Endothelial cell of umbilical vein (primary cell): Measurements from ENCODE around the gene MMS19. TPM values are rescaled to one million over a fixed set of nuclear protein-coding genes. Genes with fewer than 3 reads are reported as not detected.

Experiments used
- BruUV-seq: library from RNA; stranded (reverse); fragments of 400-500 nt; replicated peaks from 2 replicates; lab custom pipeline; 2021; lab: Mats Ljungman, UMichigan
- CTCF ChIA-PET: fragments of 300-600, 350-600 bp; sonication (Branson Sonifier 250); formaldehyde crosslinking; loops from one replicate; lab custom pipeline; 2021; ENCODE audit warnings: antibody characterized with exemption, inconsistent platforms; lab: Charles Lee
- POLR2A ChIA-PET: fragments of 300-600, 350-600 bp; sonication (Branson Sonifier 250); formaldehyde crosslinking; loops from one replicate; lab custom pipeline; 2021; ENCODE audit warnings: antibody characterized with exemption, inconsistent platforms; lab: Charles Lee
- DNase-seq: peaks from one replicate; pipeline ENCODE4 v3.0.0-alpha.2; 2011; ENCODE audit warnings: low read depth, low spot score
- FAIRE-seq: peaks from 2 replicates; lab custom pipeline; 2011; peaks lifted over from hg19 to GRCh38; lab: Jason Lieb, UNC
- H2AFZ ChIP-seq: 2 replicates; pipeline ENCODE4 v1.6.0; 2012; ENCODE audit warnings: low read depth, low read length, control low read depth, inconsistent platforms
- H3K27ac ChIP-seq: 2 replicates; pipeline ENCODE4 v1.5.1; 2011; ENCODE audit warnings: low read depth, mild to moderate bottlenecking, control low read depth, low read length, moderate library complexity; ENCODE audit not compliant: insufficient read depth
- H3K27me3 ChIP-seq, 2 experiments: 2 replicates each; pipeline versions ENCODE4 v1.6.0 to v1.6.1; 2011; ENCODE audit warnings: low read length in 2 of 2, mixed read lengths in 1 of 2; ENCODE audit not compliant: control insufficient read depth in 2 of 2, insufficient read depth in 2 of 2
- H3K36me3 ChIP-seq, 2 experiments: 2 replicates in 1 of 2; 3 replicates in 1 of 2; pipeline ENCODE4 v1.5.1; 2011; ENCODE audit warnings: low read length in 2 of 2, mild to moderate bottlenecking in 1 of 2, moderate library complexity in 1 of 2; ENCODE audit not compliant: control insufficient read depth in 2 of 2, insufficient read depth in 2 of 2; ENCODE audit errors: extremely low read depth in 1 of 2
- H3K4me1 ChIP-seq: 3 replicates; pipeline ENCODE4 v1.5.1; 2011; ENCODE audit warnings: mild to moderate bottlenecking, low read length; ENCODE audit not compliant: control insufficient read depth, insufficient read depth; ENCODE audit errors: extremely low read depth
- H3K4me2 ChIP-seq: 2 replicates; pipeline ENCODE4 v1.6.1; 2011; ENCODE audit warnings: low read length, control low read depth, mixed read lengths; ENCODE audit not compliant: insufficient read depth
- H3K4me3 ChIP-seq, 3 experiments: fragments of 200-600 bp in 1 of 3; sonication (generic), shearing (Covaris generic) in 1 of 3; replicated peaks in 1 of 3; 2 replicates each; pipeline ENCODE4 v1.5.1; 2011 to 2016; ENCODE audit warnings: control low read depth in 3 of 3, low read length in 3 of 3, mild to moderate bottlenecking in 2 of 3, inconsistent platforms in 1 of 3, low read depth in 1 of 3, moderate library complexity in 1 of 3; ENCODE audit not compliant: insufficient read depth in 1 of 3
- H3K79me2 ChIP-seq: 2 replicates; pipeline ENCODE4 v1.6.0; 2012; ENCODE audit warnings: low read length, inconsistent platforms; ENCODE audit not compliant: control insufficient read depth, insufficient read depth
- H3K9ac ChIP-seq: replicated peaks from 2 replicates; pipeline ENCODE3; 2011; ENCODE audit warnings: low read length, control low read depth; ENCODE audit not compliant: insufficient read depth; ENCODE audit errors: extremely low read depth
- H3K9me1 ChIP-seq: replicated peaks from 3 replicates; pipeline ENCODE4 v1.6.0; 2011; ENCODE audit warnings: mild to moderate bottlenecking, low read length; ENCODE audit not compliant: control insufficient read depth, insufficient read depth; ENCODE audit errors: extremely low read depth
- H3K9me3 ChIP-seq: replicated peaks from 2 replicates; pipeline ENCODE4 v1.5.1; 2012; ENCODE audit warnings: low read length, inconsistent platforms; ENCODE audit not compliant: control insufficient read depth, insufficient read depth
- H4K20me1 ChIP-seq: replicated peaks from 2 replicates; pipeline ENCODE3; 2011; ENCODE audit warnings: mild to moderate bottlenecking, low read length; ENCODE audit not compliant: control insufficient read depth, insufficient read depth; ENCODE audit errors: extremely low read depth
- CTCF ChIP-seq, 2 donors: IDR thresholded peaks; 1 replicate in 1 of 2; 2 replicates in 1 of 2; pipeline ENCODE4 v1.5.1; 2011; ENCODE audit warnings: low read length in 2 of 2, mild to moderate bottlenecking in 2 of 2, moderate library complexity in 2 of 2, control low read depth in 1 of 2, inconsistent platforms in 1 of 2, low read depth in 1 of 2; ENCODE audit not compliant: insufficient read depth in 1 of 2; ENCODE audit errors: extremely low read depth in 1 of 2
- EZH2 ChIP-seq: IDR thresholded peaks from 2 replicates; pipeline ENCODE4 v1.6.1; 2012; ENCODE audit warnings: borderline replicate concordance, low read depth, mild to moderate bottlenecking, moderate library complexity, low read length, inconsistent platforms; ENCODE audit not compliant: severe bottlenecking
- FOS ChIP-seq: IDR thresholded peaks from 2 replicates; pipeline ENCODE4 v1.6.1; 2011; ENCODE audit warnings: mild to moderate bottlenecking, low read length, moderate library complexity, borderline replicate concordance; ENCODE audit not compliant: insufficient read depth
- GATA2 ChIP-seq: IDR thresholded peaks from 2 replicates; pipeline ENCODE4 v1.7.0; 2011; ENCODE audit warnings: low read depth, mild to moderate bottlenecking, moderate library complexity, mixed read lengths, low read length; ENCODE audit not compliant: insufficient read length, insufficient read depth
- JUN ChIP-seq: IDR thresholded peaks from 2 replicates; pipeline ENCODE4 v1.6.1; 2011; ENCODE audit warnings: borderline replicate concordance, low read depth; ENCODE audit not compliant: insufficient read length, insufficient read depth
- MYC ChIP-seq: IDR thresholded peaks from one replicate; pipeline ENCODE4 v1.6.1; 2011; ENCODE audit warnings: mild to moderate bottlenecking, low read depth, low read length
- POLR2A ChIP-seq: IDR thresholded peaks from 2 replicates; pipeline ENCODE4 v1.6.1; 2012; ENCODE audit warnings: low read depth, mild to moderate bottlenecking, control low read depth, low read length
- POLR2AphosphoS5 ChIP-seq: IDR thresholded peaks from 2 replicates; pipeline ENCODE4 v1.6.1; 2012; ENCODE audit warnings: low read depth, mild to moderate bottlenecking, control low read depth, low read length, moderate library complexity; ENCODE audit not compliant: insufficient read depth
- dilution Hi-C: fragments of 300-500 bp; cut with MboI; formaldehyde crosslinking; loops from one replicate; pipeline ENCODE4 v1.15.0; 2019; ENCODE audit warnings: low sequenced_read_pairs; ENCODE audit not compliant: extremely low pct_ligation_motif_present
- intact Hi-C: fragments of 100-400 bp; cut with micrococcal nuclease; formaldehyde crosslinking; loops from one replicate; pipeline ENCODE4 v1.10.0; 2022
- polyA plus RNA-seq, 4 experiments: library from polyadenylated mRNA; depleted of rRNA in 3 of 4; stranded (reverse) in 3 of 4; unstranded in 1 of 4; fragments of >200 nt; gene quantifications; 2 replicates each; pipeline versions ENCODE4 v1.2.1 to v1.2.3, GENCODE V29; 2011 to 2012; ENCODE audit warnings: missing spikeins in 1 of 4
- total RNA-seq: library from RNA; stranded (reverse); gene quantifications from 2 replicates; pipeline ENCODE4 v1.2.3, GENCODE V29; 2021
- TF ChIP-seq, protein P1 (sequence below): IDR thresholded peaks from 2 replicates; pipeline ENCODE4 v1.6.1; 2011; ENCODE audit not compliant: insufficient read depth, insufficient read length

MMS19 gene
- total and polyA plus RNA-seq, 2 donors (not counting 3 experiments of a cell fraction or from before 2014, with no cell fraction given), result 95.2 to 123 TPM

DNA sequence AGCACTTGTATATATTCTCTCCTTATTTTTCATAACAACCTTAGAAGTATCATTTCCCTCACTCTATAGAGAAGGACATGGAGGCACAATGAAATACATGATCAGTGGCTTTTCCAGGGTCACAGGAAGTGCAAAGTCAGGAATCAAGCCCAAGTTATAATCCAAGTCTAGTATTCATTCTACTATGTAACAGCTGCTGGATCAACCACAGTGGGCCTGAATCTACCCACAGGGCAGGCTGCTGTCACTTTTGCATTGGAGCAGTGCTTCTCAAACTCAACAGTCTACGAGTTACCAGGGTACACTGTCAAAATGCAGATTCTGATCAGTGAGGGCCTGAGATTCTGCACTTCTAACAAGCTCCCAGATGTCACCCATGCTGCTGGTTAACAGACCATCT, 34.0 kb downstream of the MMS19 start:
- ChIA-PET POLR2A (no interaction called here), CTCF (interaction anchor here (0.9 to 5.8 kb wide), 13 partner anchors 8 to 148 kb away, joined by 3 to 61 read pairs (median 4); partner anchors contain the start of genes ANKRD2 and UBTD1)
- Histone ChIP-seq H3K27me3 (no peaks in the 10 kb centered on the region), H2AFZ (no peak overlapping the region), H3K9me3 (no peaks in the 10 kb centered on the region), H4K20me1 (no peaks in the 10 kb centered on the region), H3K4me2 (no peak overlapping the region), H3K9ac (no peak overlapping the region), H3K27ac (no peak overlapping the region), H3K9me1 (no peaks in the 10 kb centered on the region), H3K36me3 (peaks cover 40 to 67% of the 10 kb centered on the region in 2 experiments), H3K4me3 (no peak overlapping the region), H3K4me1 (peaks cover 3% of the 10 kb centered on the region), H3K79me2 (no peaks in the 10 kb centered on the region)
- peak; percentile 24 for DNase-seq
- dilution Hi-C loops, result no loop called here
- BruUV-seq, result no TSS peak
- intact Hi-C loops, result no loop called here
- TF ChIP-seq JUN, result no peak
- TF ChIP-seq POLR2AphosphoS5, result no peak
- no peak for TF ChIP-seq POLR2A
- no peak for TF ChIP-seq CTCF (IDR thresholded peaks at IDR 0.05; ENCODE audit: extremely low read depth in 1 of 2, insufficient read depth in 1 of 2, low read depth in 1 of 2, low read length in 2 of 2)
- TF ChIP-seq, protein P1, sequence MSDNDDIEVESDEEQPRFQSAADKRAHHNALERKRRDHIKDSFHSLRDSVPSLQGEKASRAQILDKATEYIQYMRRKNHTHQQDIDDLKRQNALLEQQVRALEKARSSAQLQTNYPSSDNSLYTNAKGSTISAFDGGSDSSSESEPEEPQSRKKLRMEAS, result no peak
- TF ChIP-seq FOS, result no peak
- TF ChIP-seq EZH2, result no peak
- TF ChIP-seq GATA2, result no peak
- no peak for TF ChIP-seq MYC
- no peak for FAIRE-seq
